HG03135 (cell line): Measurements from ENCODE around the gene TRAPPC5.

Experiments used
- ATAC-seq: cut with Tn5 transposase; IDR thresholded peaks from one replicate; pipeline ENCODE4 v1.9.1; 2021; ENCODE audit warnings: mild to moderate bottlenecking, moderate library complexity; ENCODE audit not compliant: unreplicated experiment

Gene TRAPPC5

DNA sequence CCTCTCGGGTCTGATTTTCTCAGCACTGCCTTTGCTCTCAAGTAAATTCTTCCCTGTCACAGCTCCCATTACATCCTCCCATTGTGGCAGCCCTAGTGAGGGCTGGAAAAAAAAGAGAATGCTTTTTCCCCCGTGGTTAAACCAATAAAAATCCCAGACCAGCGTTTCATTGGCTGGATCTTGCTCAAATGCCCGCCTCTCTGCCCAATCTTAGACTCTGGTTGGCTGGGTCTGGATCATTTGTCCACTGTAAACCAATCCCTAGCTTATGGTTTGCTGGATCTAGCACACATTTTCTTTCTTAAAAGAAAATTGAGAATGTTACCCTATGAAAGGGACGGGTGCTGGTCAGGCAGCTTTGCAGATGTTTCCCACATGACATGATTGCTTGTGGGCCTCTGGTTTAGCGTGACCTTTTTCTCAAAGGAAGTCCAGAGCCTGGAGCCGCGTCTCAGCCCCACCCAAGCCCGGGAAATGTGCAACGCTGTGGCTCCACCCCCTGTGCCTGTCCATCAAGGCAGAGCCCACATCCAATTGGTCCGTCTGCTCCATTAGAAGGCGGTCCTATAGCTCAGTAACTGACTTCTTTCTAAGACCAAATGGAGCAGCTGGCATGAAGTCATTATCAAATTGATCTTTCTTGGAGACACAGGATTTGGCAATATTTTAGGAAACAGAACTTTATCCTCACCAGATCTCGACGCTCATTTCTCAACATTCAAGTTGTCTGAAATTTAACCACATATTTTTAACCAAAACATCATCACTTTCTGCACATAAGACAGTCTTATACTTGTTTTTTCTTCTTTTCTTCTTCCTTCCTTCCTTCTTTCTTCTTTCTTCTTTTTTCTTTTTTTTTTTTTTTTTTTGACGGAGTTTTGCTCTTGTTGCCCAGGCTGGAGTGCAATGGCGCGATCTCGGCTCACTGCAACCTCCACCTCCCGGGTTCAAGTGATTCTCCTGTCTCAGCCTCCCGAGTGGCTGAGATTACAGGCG lies 6.3 kb upstream of the TRAPPC5 start:
- no peak for ATAC-seq

DNA sequence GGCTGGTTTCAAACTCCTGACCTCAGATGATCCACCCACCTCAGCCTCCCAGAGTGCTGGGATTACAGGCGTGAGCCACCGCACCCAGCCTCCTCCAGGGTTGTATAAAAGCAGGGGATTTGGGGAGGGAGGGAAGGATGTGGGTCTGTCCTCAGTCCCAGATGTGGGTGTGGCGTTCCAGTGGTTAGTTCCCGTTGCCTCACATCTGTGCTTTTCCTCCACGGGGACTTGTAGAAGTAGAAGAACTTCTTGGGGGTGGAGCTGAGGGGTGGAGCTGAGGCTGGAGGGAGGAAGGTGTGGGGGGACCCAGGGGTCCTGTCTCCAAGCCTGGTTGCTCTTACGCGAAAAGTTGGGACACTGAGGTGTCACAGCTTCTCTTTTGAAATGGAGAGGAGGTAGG lies 4.3 kb upstream of the TRAPPC5 start:
- no peak for ATAC-seq

DNA sequence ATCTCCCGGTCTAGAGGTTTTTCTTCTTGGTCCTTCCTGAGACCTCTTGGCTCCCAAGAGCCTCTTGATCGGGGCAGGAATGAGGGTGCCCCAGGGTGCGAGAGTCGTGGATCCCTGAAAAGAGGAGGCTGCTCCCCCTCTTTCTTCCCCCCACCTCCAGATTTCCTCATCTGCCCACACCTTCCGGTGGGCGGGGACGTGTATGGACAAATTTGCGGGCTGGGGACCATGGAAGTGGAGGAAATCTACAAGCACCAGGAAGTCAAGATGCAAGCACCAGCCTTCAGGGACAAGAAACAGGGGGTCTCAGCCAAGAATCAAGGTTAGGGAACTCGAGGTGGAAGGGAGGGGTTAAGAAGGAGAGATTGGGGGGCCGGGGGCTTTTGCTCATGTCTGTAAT lies 3.8 kb upstream of the TRAPPC5 start, which contains the start of gene MCEMP1:
TSS of gene MCEMP1 (plus strand) at position 237 of the 400 bp plus-strand sequence. CDS start at position 268, 31 bp downstream.
- ATAC-seq: no peak

DNA sequence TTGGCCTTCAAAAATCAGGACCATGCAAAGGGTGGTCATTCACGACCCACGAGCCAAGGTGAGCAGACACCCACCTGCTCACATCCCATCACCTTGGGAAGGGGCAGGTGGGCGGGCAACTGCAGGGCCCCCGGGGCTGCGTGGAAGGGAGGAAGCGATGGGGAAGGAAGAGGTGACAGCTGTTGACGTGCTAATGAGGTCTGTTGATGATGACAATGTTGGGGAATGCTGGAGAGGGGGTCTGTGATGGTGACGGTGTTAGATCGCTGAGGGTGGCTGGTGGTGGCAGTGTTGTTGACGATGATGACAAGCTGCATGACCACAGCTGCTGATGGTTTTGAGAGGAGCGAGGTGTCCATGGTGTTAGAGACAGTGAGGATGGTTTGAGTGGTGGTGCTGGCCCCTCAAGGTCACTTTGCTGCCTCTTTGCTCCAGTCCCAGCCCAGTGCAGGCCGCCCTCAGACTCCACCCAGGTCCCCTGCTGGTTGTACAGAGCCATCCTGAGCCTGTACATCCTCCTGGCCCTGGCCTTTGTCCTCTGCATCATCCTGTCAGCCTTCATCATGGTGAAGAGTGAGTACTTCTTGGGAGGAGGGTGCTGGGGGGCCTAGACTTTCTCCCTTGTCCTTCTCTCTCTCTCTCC lies 2.8 kb upstream of the TRAPPC5 start:
- no peak for ATAC-seq

DNA sequence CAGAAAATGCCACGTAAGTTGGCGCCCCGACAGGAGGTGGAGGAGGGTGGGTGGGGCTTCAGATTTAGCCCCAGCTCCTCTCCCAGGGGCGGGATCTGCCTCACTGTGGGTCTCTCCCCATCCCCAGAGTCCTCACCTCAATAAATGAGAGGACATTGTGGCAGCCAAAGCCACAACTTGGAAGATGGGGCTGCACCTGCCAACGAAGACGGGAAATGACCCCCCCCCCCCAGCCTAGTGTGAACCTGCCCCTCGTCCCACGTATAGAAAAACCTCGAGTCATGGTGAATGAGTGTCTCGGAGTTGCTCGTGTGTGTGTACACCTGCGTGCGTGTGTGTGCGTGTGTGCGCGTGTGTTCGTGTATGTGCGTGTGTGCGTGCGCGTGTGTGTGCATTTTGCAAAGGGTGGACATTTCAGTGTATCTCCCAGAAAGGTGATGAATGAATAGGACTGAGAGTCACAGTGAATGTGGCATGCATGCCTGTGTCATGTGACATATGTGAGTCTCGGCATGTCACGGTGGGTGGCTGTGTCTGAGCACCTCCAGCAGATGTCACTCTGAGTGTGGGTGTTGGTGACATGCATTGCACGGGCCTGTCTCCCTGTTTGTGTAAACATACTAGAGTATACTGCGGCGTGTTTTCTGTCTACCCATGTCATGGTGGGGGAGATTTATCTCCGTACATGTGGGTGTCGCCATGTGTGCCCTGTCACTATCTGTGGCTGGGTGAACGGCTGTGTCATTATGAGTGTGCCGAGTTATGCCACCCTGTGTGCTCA lies 1.5 kb upstream of the TRAPPC5 start:
- ATAC-seq: no peak

DNA sequence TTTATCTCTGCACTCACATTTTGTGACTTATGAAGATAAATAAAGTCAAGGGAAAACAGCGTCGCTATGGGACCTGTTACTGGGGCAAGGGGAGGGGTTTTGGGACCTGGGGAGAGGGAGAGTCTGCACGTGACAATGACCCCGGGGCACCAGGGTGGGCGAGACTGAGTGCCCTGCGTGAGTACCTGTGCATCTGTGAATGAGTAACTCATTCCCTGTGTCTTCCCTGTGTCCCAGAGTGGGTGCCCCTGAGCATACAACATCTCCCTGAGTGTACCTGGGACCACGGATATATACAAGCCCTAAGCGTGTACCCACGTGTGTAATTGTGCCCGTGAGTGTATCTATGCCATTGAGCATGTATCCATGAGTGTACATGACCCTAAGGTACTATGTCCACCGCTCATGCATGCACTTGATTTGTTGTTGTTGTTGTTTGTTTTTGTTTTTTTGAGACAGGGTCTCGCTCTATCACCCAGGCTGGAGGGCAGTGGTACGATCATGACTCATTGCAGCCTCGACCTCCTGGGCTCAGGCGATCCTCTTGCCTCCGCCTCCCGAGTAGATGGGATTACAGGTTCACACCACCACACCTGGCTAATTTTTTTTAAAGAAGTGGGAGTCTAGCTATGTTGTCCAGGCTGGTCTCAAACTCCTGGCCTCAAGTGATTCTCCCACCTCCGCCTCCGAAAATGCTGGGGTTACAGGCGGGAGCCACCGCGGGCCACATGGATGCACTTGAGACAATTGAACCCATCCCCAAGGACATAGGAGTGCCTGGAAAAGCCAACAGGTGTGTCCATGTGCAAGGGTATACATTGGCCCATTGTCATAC lies 645 bp upstream of the TRAPPC5 start:
- no peak for ATAC-seq

DNA sequence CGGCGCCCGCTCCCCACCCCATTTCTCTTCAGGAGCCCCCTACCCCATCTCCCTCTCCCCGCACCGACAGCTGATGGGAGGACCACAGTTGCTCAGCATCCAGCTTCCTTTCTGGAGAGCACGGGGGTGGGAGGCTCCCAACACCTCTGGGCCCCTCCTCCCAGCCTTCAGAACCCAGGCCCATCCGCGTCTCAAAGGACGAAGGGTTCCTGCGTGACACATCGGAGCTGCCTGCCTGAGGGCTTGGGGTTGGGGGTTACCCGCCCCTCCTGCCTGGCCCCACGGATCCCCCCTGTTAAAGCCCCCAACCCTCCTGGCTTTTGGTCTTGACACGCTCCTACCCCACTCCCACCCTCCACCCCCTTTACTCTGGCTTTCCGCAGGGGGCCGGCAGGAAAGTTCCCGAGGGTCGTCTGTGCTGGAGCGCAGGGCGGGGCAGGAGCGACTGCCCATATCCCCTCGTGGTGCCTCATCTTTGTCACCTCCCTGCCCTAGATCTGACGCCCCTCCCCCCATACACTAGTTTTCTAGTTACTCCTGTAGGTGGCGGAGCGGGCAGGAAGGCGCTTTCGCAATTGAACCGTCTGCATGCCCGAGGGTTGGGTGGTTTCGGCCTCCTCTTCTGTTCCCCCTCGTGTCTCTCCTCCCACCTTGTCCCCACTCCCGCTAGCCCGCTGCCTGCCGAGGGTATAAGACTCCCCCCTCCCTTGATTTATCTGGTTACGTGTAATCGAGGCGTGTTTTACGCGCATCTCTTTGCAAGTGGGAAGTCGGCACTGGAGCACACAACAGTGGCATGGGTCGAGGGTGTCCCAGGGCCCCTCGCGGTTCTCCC lies 924 bp downstream of the TRAPPC5 start:
- ATAC-seq: peak; percentile 32

DNA sequence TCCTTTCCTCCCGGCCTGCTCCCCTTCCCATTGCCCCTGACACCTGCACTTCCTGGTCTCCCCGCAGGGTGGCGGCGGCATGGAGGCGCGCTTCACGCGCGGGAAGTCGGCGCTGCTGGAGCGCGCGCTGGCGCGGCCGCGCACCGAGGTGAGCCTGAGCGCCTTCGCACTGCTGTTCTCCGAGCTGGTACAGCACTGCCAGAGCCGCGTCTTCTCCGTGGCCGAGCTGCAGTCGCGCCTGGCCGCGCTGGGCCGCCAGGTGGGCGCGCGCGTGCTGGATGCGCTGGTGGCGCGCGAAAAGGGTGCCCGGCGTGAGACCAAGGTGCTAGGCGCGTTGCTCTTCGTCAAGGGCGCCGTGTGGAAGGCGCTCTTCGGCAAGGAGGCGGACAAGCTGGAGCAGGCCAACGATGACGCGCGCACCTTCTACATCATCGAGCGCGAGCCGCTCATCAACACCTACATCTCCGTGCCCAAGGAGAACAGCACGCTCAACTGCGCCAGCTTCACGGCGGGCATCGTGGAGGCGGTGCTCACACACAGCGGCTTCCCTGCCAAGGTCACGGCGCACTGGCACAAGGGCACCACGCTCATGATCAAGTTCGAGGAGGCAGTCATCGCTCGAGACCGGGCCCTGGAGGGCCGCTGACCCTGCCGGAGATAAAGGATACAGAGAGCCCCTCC lies 1.7 kb downstream of the TRAPPC5 start:
- no peak for ATAC-seq

DNA sequence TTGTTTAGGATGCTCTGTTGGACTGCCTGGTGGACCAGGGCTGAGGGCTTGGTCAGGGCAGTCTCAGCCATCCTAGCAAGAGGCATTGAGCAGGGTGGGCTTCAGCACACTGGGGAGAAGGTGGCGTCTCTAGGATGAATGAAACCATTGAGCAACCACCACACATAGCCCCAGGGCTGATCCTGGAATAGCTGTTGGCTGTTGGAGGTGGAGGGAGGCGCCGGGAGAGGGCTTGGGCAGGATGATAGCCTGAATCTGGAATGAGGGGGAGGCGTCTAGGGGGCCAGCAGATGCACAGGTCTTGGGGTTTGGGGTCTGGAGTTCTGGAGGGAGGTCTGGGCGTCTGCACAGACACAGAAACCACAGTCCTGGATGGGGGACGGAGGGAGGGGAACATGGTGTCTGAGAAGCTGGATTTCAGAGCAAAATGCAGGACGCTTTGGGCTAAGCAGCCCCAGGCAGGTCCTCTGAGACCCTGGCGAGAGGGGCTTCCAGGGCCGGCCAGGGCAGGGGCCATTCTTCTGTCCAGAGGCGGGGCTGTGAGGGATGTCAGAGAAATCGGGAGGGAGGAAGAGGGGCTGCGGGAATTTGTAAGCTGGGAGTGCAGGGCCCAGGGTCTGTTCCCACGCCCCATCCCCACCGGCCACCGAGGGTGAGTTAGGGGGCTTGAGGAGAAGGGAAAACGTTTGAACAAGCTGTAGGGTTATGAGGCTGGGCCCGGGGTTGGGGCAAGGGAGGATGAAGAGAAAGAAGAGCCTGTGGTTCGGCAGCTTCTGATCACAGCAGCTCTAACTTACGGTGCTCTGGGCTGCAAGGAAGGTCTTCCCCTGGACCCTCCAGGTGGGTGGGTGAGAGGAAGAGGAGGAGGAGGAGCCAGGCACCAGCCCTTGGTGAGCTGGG lies 5.2 kb downstream of the TRAPPC5 start:
- no peak for ATAC-seq

DNA sequence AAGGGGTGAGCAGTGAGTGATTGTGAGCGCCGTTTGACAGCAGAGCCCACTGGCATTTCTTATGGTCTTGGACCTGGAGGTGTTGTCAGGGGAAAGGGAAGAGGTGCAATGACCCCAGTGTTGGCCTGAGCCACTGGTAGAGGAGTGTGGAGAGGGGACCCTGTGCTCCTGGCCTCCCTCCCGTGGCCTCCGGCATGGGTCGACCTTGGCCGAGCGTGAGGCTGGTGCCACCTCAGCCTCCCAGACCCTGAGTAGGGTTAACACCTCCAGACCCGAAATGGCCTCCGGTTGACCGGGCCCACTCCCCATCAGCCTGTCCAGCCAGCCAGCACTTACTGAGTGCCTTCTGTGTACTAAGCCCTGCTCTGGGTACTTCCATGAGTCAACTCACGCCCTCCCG lies 6.5 kb downstream of the TRAPPC5 start:
- ATAC-seq: no peak

DNA sequence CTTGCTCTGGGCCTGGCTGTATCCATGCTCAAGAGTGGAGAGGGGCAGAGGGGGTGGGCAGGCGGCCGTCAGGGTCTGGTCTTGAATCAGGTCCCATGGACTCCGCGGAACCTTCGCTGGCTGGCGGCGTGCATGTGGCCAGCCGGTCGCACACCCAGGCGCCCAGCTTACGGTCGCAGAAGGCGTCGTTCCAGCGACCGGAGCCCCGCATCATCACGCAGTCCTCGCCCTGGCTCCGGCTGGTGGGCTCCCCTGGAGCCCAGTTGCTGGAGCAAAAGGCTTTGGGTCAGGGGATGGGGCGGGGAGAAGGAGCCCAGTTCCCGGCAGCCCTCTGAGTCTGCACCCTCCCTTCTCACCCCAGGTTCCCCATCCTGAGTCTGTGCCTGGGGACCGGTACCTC lies 8.5 kb downstream of the TRAPPC5 start:
- no peak for ATAC-seq

DNA sequence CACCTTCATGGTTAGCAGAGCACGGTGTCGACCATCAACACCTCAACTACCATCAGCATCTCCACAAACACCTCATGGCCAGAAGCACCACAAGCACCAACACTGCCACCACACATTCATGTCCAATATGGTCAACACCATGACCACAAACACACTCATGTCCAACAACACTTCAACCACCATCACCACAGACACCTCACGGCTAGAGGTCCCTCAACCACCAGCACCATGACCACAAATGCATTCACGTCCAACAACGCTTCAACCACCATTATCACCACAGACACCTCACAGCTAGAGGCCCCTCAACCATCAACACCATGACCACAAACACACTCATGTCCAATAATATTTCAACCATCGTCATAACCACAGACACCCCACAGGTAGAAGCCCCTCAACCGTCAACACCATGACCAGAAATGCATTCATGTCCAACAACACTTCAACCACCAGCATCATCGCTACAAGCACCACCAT lies 10.2 kb downstream of the TRAPPC5 start:
- ATAC-seq: no peak

DNA sequence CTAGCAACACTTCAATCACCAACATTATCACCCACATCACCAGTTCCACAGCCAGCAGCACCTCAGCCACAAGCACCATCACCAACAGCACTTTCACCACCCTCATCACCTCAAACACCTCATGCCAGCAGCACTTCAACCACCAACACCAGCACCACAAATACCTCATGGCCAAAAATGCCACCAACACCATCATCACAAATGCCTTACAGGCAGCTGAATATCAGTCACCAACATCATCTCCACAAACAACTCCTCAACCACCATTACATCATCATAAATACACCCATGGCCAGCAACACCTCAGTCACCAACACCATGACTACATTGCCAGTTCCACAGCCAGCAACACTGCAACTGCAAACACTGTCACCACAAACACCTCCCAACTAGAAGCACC lies 10.9 kb downstream of the TRAPPC5 start:
- no peak for ATAC-seq

DNA sequence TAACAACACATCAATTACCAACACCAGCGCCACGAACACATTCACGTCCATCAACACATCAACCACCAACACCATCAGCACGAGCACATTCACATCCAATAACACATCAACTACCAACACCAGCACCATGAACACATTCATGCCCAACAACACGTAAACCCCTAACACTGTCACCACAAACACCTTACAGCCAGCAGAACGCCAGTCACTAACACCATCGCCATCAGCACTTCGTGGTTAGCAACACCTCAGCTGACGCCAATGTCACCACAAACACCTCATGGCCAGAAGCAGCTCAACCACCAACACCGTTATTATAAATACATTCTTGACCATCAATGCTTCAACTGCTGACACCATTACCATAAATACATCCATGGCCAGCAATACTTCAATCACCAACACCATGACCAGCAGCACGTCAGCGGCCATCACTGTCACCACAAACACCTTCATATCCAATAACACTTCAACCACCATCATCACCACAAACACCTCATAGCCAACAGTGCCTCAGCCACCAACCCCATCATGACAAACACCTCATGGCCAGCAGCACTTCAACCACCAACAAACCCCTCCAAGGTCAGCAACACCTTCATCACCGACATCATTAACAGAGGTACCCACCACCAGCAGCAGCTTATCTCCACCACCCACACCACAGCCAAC lies 11.9 kb downstream of the TRAPPC5 start:
- ATAC-seq: no peak

DNA sequence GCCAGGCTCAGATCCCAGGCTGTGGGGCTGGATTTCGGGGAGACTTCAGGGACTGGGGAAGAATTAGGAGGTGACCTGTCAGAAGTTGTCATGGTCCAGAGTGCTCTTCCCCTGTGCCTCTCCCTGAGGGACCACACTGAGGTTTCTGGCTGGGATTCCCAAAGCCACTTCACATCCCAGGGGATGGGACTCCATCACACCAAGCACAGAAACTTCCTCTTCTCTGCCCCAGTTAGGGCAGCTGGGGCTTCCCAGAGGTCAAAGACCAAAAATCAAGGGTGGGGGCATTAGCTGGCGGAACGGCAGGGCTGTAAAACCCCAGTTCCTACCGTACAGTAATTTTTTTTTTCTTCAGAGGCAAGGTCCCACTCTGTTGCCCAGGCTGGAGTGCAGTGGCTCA lies 13.9 kb downstream of the TRAPPC5 start:
- no peak for ATAC-seq

DNA sequence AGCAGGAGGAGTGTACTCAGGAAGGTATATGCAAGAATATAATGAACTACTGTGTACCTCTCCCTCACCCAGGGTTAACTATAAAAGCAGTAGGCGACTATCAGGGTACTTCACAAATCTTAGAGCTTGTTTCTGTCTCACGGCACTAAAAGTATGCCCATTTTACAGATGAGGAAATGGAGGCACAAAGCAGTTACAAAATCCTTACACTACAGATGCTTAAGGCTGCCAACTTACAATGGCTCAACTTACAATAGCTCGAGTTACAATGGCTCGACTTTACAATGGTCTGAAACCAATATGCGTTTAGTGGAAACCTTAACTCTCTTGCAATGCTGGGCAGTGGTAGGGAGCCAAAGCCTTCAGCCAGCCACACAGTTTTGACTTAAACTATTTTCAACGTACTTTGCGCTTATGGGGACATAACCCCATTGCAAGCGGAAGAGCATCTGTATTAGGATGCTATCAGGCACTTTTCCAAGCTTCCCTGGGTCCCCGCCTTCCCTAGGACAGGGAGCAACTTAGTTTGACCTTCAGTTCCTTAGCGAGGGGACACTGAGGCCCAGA lies 17.2 kb downstream of the TRAPPC5 start:
- no peak for ATAC-seq

DNA sequence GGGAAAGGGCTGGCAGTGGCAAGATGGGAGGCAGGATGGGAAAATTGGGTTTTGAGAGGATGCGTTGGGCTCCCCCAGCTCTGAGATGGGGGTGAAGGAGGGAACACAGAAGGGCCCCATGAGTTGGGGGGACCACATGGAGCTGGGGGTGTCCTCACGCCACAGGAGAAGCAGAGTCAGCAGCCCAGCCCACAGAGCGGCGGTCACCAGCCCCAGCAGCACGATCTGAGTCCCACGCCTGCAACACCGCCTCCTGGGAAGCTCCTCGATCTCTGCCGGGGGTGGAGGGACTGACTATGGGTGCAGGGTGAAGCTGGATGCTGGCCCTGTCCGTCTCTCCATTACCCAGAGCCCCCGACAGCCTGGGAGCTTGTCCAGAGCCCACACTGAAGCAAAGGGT lies 17.9 kb downstream of the TRAPPC5 start:
- ATAC-seq: no peak
